HG03280 (cell line): ENCODE data around the gene PDE4D.
"Not testable (repeated sequence)": the region's sequence is repeated elsewhere in the genome, so short reads cannot be mapped to it uniquely, and the experiment has no call there.

Source experiments
- ATAC-seq: cut with Tn5 transposase; IDR thresholded peaks from one replicate; pipeline ENCODE4 v1.9.1; 2021; ENCODE audit warnings: mild to moderate bottlenecking, moderate library complexity; ENCODE audit not compliant: unreplicated experiment

Gene PDE4D

GRCh38 chr5:59002162-59002825, 891.2 kb downstream of the PDE4D start:
- ATAC-seq = no peak

- ATAC-seq = no peak
Measured at GRCh38 chr5:59001716-59002115, 891.8 kb downstream of the PDE4D start.

- ATAC-seq = no peak
Measured at GRCh38 chr5:59001154-59001553, 892.4 kb downstream of the PDE4D start.

- ATAC-seq = no peak
Measured at GRCh38 chr5:59000211-59000610, 893.3 kb downstream of the PDE4D start.

- no peak for ATAC-seq
Measured at GRCh38 chr5:58999804-59000203, 893.7 kb downstream of the PDE4D start.

- no peak for ATAC-seq
Measured at GRCh38 chr5:58998544-58998943, 895.0 kb downstream of the PDE4D start.

GRCh38 chr5:58995779-58996178, 897.7 kb downstream of the PDE4D start:
- not testable (repeated sequence) for ATAC-seq

GRCh38 chr5:58993461-58993860, 900.1 kb downstream of the PDE4D start:
- ATAC-seq = no peak

- ATAC-seq = no peak
Measured at GRCh38 chr5:58988938-58989337, 904.6 kb downstream of the PDE4D start.

- no peak for ATAC-seq
Measured at GRCh38 chr5:58987193-58987592, 906.3 kb downstream of the PDE4D start.

- no peak for ATAC-seq
Measured at GRCh38 chr5:58986281-58986680, 907.2 kb downstream of the PDE4D start.

- ATAC-seq = no peak
Measured at GRCh38 chr5:58985759-58986158, 907.8 kb downstream of the PDE4D start.

GRCh38 chr5:58985311-58985710, 908.2 kb downstream of the PDE4D start:
- no peak for ATAC-seq

- no peak for ATAC-seq
Measured at GRCh38 chr5:58983526-58984452, 909.7 kb downstream of the PDE4D start.

- ATAC-seq = no peak
Measured at GRCh38 chr5:58980890-58981289, 912.6 kb downstream of the PDE4D start.

GRCh38 chr5:58979090-58979489, 914.4 kb downstream of the PDE4D start:
- no peak for ATAC-seq

- no peak for ATAC-seq
Measured at GRCh38 chr5:58974601-58975000, 918.9 kb downstream of the PDE4D start.

- ATAC-seq = no peak
Measured at GRCh38 chr5:58974083-58974482, 919.4 kb downstream of the PDE4D start.

GRCh38 chr5:58972301-58972700, 921.2 kb downstream of the PDE4D start:
- no peak for ATAC-seq

- no peak for ATAC-seq
Measured at GRCh38 chr5:58970766-58971165, 922.8 kb downstream of the PDE4D start.

- ATAC-seq = no peak
Measured at GRCh38 chr5:58969795-58970194, 923.7 kb downstream of the PDE4D start.

GRCh38 chr5:58969253-58969652, 924.3 kb downstream of the PDE4D start:
- ATAC-seq = no peak
